Heart right ventricle (tissue), 16 donors: ENCODE data around the gene LPP. TPM values are rescaled to one million over a fixed set of nuclear protein-coding genes. Genes with fewer than 3 reads are reported as not detected.

Experiments used
- ATAC-seq, 8 donors: fragments of 200-7000 bp; cut with Tn5 transposase; one replicate each; pipeline ENCODE4 v1.9.1; 2020; ENCODE audit warnings: mild to moderate bottlenecking in 8 of 8, moderate library complexity in 8 of 8, moderate number of reproducible peaks in 1 of 8
- DNase-seq, 2 donors: peaks; one replicate each; pipeline ENCODE4 v3.0.0-alpha.2; 2020
- H3K27ac ChIP-seq, 10 donors: fragments of 200-600 bp; sonication (generic) in 2 of 10; one replicate each; pipeline versions ENCODE4 v1.5.0 to v1.8.0; 2020 to 2022; ENCODE audit warnings: mild to moderate bottlenecking in 3 of 10
- H3K27me3 ChIP-seq, 7 donors: fragments of 200-600 bp; one replicate each; pipeline ENCODE4 v1.8.0; 2021 to 2022; ENCODE audit warnings: mild to moderate bottlenecking in 2 of 7
- H3K36me3 ChIP-seq, 9 donors: fragments of 200-600 bp; sonication (generic) in 1 of 9; one replicate each; pipeline versions ENCODE4 v1.5.0 to v1.8.0; 2020 to 2022; ENCODE audit warnings: mild to moderate bottlenecking in 2 of 9
- H3K4me1 ChIP-seq, 9 donors: fragments of 200-600 bp; sonication (generic) in 1 of 9; one replicate each; pipeline versions ENCODE4 v1.5.0 to v1.8.0; 2020 to 2022; ENCODE audit warnings: mild to moderate bottlenecking in 4 of 9
- H3K4me3 ChIP-seq, 10 donors: fragments of 200-600 bp; sonication (generic) in 2 of 10; one replicate each; pipeline versions ENCODE4 v1.5.0 to v1.8.0; 2020 to 2022; ENCODE audit warnings: mild to moderate bottlenecking in 7 of 10, moderate library complexity in 2 of 10
- H3K9me3 ChIP-seq, 11 donors: fragments of 200-600 bp in 10 of 11; sonication (generic) in 2 of 11; one replicate each; pipeline versions ENCODE4 v1.5.0 to v1.8.0; 2013 to 2022; ENCODE audit warnings: mild to moderate bottlenecking in 2 of 11, control low read depth in 1 of 11, moderate library complexity in 1 of 11
- WGBS, 2 donors: extraction: QIAGEN DNeasy Blood & Tissue Kit; methylation state at CpG; one replicate each; pipeline ENCODE4 v1.1.7; 2013; ENCODE audit warnings: inconsistent platforms in 1 of 2; 5-methylcytosine and 5-hydroxymethylcytosine counted together
- intact Hi-C, 10 donors: fragments of 100-400 bp; cut with DNase I; formaldehyde crosslinking; loops; one replicate each; pipeline versions ENCODE4 v1.11.1 to v1.14.2; 2022
- polyA plus RNA-seq, 2 donors: library from polyadenylated mRNA; stranded (reverse); fragments of 200-250 nt; gene quantifications; one replicate each; pipeline ENCODE4 v1.2.3, GENCODE V29; 2013
- total RNA-seq, 10 donors: library from RNA; stranded (reverse); fragmentation: NEBNext Ultra II Directional in 3 of 10; extraction: Animal tissue kit (Norgen Biotek cat#: 25700) in 3 of 10; gene quantifications; one replicate each; pipeline versions ENCODE4 v1.2.1 to v1.2.4, GENCODE V29; 2021 to 2023
- TF ChIP-seq, protein P1 (sequence below), 9 donors: fragments of 200-600 bp; sonication (generic) in 2 of 9; IDR thresholded peaks; one replicate each; pipeline versions ENCODE4 v1.5.0 to v1.8.0; 2021 to 2022; ENCODE audit warnings: antibody characterized with exemption in 9 of 9, mild to moderate bottlenecking in 5 of 9, moderate library complexity in 1 of 9
- donor health status: Arrhythmogenic right ventricular cardiomyopathy.
- donor health status: ischemic (EF 13 %, LVEDD 7.1; RV severe dilation, severe dysfunction).
- donor health status: healthy with polysubstance abuse.
- donor health status: DM: no; HTN: yes; CAD: no.
- donor health status: DM: no; HTN: no; CAD: no.
- donor health status: ischemic (EF 25% LVEDD 6.9; RV normal size, moderate dysfunction).
- donor health status: ischemic (EF 25% LVEDD 5.7; RV mildly dilated, moderate dysfunction).
- donor health status: healthy.
- donor health status: DM: yes; HTN: yes; CAD: no.
- donor health status: Ischemic cardiomyopathy.
- donor health status: ischemic (EF 35%, LVEDD 5.7; RV mildly dilated, moderate dysfunction).
- donor health status: nonischemic (EF 11% LVEDD 7.7; RV severe dilation, severe dysfunction).
- donor health status: DM: yes; HTN: yes; CAD: no.
- donor health status: PGD.
- donor health status: ischemic (EF 29% LVEDD 5.4; RV normal size, mild dysfunction).
- donor health status: nonischemic (EF 23%, LVEDD 6.1; RV moderate dilation, normal function).

LPP gene
- total and polyA plus RNA-seq, 12 donors: 8.5 to 188 (median 140) TPM

DNA sequence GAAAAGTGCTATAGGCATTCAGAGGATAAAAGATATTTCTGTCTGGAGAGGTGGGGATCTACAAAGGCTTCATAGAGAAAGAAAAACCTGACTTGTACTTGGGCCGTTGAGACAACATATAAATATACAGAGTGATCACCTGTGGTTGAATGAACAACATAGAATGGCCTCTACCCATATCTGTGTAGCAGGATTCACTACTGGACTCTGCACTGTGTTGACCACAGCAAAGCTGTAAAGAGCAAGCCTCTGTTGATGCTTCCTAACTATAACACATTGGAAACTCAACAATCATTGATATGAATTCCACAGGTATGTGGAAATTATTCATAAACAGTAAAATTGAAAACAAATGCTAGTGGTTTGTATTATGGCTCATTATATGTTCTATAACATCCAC is 19.1 kb upstream of the LPP start:
- Histone ChIP-seq H3K27ac (no peak overlapping the region), H3K36me3 (no peaks in the 10 kb centered on the region), H3K9me3 (no peaks in the 10 kb centered on the region), H3K27me3 (no peaks in the 10 kb centered on the region), H3K4me3 (no peak overlapping the region), H3K4me1 (peaks cover 0 to 10% (median 0%) of the 10 kb centered on the region in 9 donors)
- TF ChIP-seq, protein P1, sequence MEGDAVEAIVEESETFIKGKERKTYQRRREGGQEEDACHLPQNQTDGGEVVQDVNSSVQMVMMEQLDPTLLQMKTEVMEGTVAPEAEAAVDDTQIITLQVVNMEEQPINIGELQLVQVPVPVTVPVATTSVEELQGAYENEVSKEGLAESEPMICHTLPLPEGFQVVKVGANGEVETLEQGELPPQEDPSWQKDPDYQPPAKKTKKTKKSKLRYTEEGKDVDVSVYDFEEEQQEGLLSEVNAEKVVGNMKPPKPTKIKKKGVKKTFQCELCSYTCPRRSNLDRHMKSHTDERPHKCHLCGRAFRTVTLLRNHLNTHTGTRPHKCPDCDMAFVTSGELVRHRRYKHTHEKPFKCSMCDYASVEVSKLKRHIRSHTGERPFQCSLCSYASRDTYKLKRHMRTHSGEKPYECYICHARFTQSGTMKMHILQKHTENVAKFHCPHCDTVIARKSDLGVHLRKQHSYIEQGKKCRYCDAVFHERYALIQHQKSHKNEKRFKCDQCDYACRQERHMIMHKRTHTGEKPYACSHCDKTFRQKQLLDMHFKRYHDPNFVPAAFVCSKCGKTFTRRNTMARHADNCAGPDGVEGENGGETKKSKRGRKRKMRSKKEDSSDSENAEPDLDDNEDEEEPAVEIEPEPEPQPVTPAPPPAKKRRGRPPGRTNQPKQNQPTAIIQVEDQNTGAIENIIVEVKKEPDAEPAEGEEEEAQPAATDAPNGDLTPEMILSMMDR (IDR thresholded peaks at IDR 0.05): no peak
- no peak for ATAC-seq
- intact Hi-C loops: no loop called here
- DNase-seq: no peak
- WGBS, 2 donors: 98 to 100% methylated on average over 1 of the region's 1 CpG

DNA sequence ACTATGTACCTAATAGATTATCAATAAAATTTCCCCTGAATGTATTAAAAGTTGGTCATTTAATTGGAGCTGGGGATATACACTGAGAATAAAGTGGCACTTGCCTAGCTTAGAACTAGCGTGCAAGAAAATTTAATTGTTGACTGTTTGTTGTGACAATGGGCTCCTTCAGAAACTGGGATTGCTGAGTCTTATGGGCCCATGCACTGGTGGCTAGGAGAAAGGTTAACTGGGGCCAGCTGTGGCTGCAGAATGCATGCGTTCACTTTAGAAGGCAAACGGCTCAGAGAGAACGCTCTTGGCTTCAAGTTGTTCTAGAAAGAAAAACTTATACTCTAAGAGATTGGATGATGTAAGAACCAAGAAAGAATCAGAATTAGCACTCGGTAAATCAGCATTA is 18.7 kb upstream of the LPP start:
- no peak for DNase-seq
- Histone ChIP-seq H3K27ac (no peak overlapping the region), H3K9me3 (no peaks in the 10 kb centered on the region), H3K27me3 (no peaks in the 10 kb centered on the region), H3K36me3 (no peaks in the 10 kb centered on the region), H3K4me1 (peaks cover 0 to 10% (median 0%) of the 10 kb centered on the region in 9 donors), H3K4me3 (no peak overlapping the region)
- 75 to 78% methylated on average over 5 of the region's 5 CpGs for WGBS, 2 donors
- intact Hi-C loops: no loop called here
- ATAC-seq: no peak
- TF ChIP-seq, protein P1 (IDR thresholded peaks at IDR 0.05): no peak

DNA sequence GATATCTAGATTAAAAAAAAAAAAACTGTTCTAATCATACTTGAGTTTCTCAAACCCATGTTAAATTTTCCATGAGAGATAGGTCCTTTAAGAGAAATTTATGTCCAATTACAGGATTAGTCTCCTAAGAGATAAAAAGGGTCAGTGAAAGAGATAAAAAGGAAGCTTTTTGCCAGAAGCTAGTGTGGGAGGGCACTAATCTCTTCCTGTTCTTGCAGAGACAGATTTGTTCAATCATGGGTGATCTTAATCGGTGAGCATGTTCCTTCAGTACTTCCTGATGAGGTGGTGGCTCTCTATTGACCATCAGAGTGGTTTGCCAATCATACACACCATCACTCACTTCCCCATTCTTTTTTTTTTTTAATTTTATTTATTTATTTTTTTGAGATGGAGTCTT is 16.9 kb upstream of the LPP start:
- Histone ChIP-seq H3K27ac (no peak overlapping the region), H3K36me3 (no peaks in the 10 kb centered on the region), H3K27me3 (no peaks in the 10 kb centered on the region), H3K4me3 (no peak overlapping the region), H3K9me3 (no peaks in the 10 kb centered on the region), H3K4me1 (peaks cover 0 to 10% (median 0%) of the 10 kb centered on the region in 9 donors)
- intact Hi-C loops: no loop called here
- 26 to 58% methylated on average over 1 of the region's 1 CpG for WGBS, 2 donors
- ATAC-seq (peak in 1 of 8 donors; percentile 44), DNase-seq (no peak)
- TF ChIP-seq, protein P1 (IDR thresholded peaks at IDR 0.05): no peak

DNA sequence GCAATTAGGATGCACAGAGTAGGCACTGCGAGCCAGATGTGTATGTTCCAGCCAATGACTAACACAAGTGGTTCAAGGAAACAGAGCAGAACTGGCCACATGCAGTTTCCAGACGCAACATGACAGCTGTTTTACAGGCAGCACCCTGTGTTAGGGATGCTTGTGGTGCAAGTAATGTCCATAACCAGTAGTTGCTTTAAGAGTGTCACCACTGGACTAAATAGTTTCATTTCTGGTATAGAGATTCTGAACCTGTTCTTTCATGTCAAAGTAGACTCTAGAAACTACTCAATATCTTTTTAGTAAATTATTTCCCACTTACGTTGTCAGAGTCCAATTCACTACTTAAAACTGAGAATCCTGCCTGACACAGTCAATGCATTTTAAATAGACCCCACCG is 14.5 kb upstream of the LPP start:
- intact Hi-C loops: no loop called here
- H3K27me3 ChIP-seq: no peaks in the 10 kb centered on the region
- no peak overlapping the region for H3K4me3 ChIP-seq
- WGBS, 2 donors: 92% methylated on average over 4 of the region's 4 CpGs
- H3K4me1 ChIP-seq: peaks cover 0 to 10% (median 0%) of the 10 kb centered on the region in 9 donors
- H3K27ac ChIP-seq: no peak overlapping the region
- TF ChIP-seq, protein P1 (IDR thresholded peaks at IDR 0.05): no peak
- DNase-seq (no peak), ATAC-seq (no peak)
- H3K36me3 ChIP-seq: no peaks in the 10 kb centered on the region
- H3K9me3 ChIP-seq: no peaks in the 10 kb centered on the region
